ENCODE data around the gene TCERG1L. TPM values are rescaled to one million over a fixed set of nuclear protein-coding genes. Genes with fewer than 3 reads are reported as not detected.
"Not testable (repeated sequence)": the region's sequence is repeated elsewhere in the genome, so short reads cannot be mapped to it uniquely, and the experiment has no call there.

The TCERG1L gene
- total RNA-seq, 1 experiment from 2014 or later, result not detected

GRCh38 chr10:131186547-131187253, 124.8 kb downstream of the TCERG1L start:
- no peak for DNase-seq (ENCODE audit: low spot score)

- DNase-seq (ENCODE audit: low spot score), result no peak
Measured at GRCh38 chr10:131184503-131184902, 127.0 kb downstream of the TCERG1L start.

- DNase-seq (ENCODE audit: low spot score), result no peak
Measured at GRCh38 chr10:131183546-131184045, 127.9 kb downstream of the TCERG1L start.

GRCh38 chr10:131181456-131181855, 130.1 kb downstream of the TCERG1L start:
- no peak for DNase-seq (ENCODE audit: low spot score)

- no peak for DNase-seq (ENCODE audit: low spot score)
Measured at GRCh38 chr10:131180740-131181415, 130.6 kb downstream of the TCERG1L start.

- DNase-seq (ENCODE audit: low spot score), result no peak
Measured at GRCh38 chr10:131180086-131180485, 131.4 kb downstream of the TCERG1L start.

GRCh38 chr10:131179361-131179760, 132.2 kb downstream of the TCERG1L start:
- no peak for DNase-seq (ENCODE audit: low spot score)

GRCh38 chr10:131178521-131179331, 132.8 kb downstream of the TCERG1L start:
- no peak for DNase-seq (ENCODE audit: low spot score)

- DNase-seq (ENCODE audit: low spot score), result no peak
Measured at GRCh38 chr10:131177431-131178327, 133.8 kb downstream of the TCERG1L start.

GRCh38 chr10:131176907-131177306, 134.6 kb downstream of the TCERG1L start:
- DNase-seq (ENCODE audit: low spot score), result no peak

- not testable (repeated sequence) for DNase-seq (ENCODE audit: low spot score)
Measured at GRCh38 chr10:131176324-131176723, 135.2 kb downstream of the TCERG1L start.

GRCh38 chr10:131175891-131176290, 135.6 kb downstream of the TCERG1L start:
- no peak for DNase-seq (ENCODE audit: low spot score)

GRCh38 chr10:131174651-131175540, 136.6 kb downstream of the TCERG1L start:
- DNase-seq (ENCODE audit: low spot score), result no peak

- no peak for DNase-seq (ENCODE audit: low spot score)
Measured at GRCh38 chr10:131174211-131174565, 137.3 kb downstream of the TCERG1L start.

- DNase-seq (ENCODE audit: low spot score), result no peak
Measured at GRCh38 chr10:131173484-131174210, 137.9 kb downstream of the TCERG1L start.

- DNase-seq (ENCODE audit: low spot score), result no peak
Measured at GRCh38 chr10:131172433-131172832, 139.1 kb downstream of the TCERG1L start.

GRCh38 chr10:131169146-131169545, 142.4 kb downstream of the TCERG1L start:
- no peak for DNase-seq (ENCODE audit: low spot score)

GRCh38 chr10:131168238-131168875, 143.2 kb downstream of the TCERG1L start:
- DNase-seq (ENCODE audit: low spot score), result no peak
